Measurements from ENCODE around the gene CFAP45.

- TF ChIP-seq, protein P1, sequence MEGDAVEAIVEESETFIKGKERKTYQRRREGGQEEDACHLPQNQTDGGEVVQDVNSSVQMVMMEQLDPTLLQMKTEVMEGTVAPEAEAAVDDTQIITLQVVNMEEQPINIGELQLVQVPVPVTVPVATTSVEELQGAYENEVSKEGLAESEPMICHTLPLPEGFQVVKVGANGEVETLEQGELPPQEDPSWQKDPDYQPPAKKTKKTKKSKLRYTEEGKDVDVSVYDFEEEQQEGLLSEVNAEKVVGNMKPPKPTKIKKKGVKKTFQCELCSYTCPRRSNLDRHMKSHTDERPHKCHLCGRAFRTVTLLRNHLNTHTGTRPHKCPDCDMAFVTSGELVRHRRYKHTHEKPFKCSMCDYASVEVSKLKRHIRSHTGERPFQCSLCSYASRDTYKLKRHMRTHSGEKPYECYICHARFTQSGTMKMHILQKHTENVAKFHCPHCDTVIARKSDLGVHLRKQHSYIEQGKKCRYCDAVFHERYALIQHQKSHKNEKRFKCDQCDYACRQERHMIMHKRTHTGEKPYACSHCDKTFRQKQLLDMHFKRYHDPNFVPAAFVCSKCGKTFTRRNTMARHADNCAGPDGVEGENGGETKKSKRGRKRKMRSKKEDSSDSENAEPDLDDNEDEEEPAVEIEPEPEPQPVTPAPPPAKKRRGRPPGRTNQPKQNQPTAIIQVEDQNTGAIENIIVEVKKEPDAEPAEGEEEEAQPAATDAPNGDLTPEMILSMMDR (IDR thresholded peaks at IDR 0.05; ENCODE audit: low read length) = peak; percentile 62
- TF ChIP-seq EZH2 (IDR thresholded peaks at IDR 0.05; ENCODE audit: borderline replicate concordance, low read length) = no peak
These were observed 70.7 kb downstream of the CFAP45 start for GRCh38 chr1:159829273-159829634.
